ENCODE data around the gene NSMCE1. TPM values are rescaled to one million over a fixed set of nuclear protein-coding genes. Genes with fewer than 3 reads are reported as not detected.
"Not testable (repeated sequence)": the region's sequence is repeated elsewhere in the genome, so short reads cannot be mapped to it uniquely, and the experiment has no call there.

Gene NSMCE1
- total and polyA plus RNA-seq, 4 experiments from 2014 or later, result 66.6 to 202 (median 106) TPM

GRCh38 chr16:27214084-27214961 lies 54.2 kb downstream of the NSMCE1 start:
- Mint-ChIP-seq H3K36me3 (peaks cover 12 to 47% of the 10 kb centered on the region in 2 donors), H3K9me3 (peaks cover 0 to 1% (median 0%) of the 10 kb centered on the region in 8 donors), H3K4me1 (peaks cover 0 to 5% (median 2%) of the 10 kb centered on the region in 4 donors), H3K4me3 (no peak overlapping the region), H3K27ac (peak overlapping the region in 5 of 7 donors; percentile 19 to 70 (median 43)), H3K27me3 (no peaks in the 10 kb centered on the region)
- Histone ChIP-seq H3K4me1 (ENCODE audit: insufficient read depth, low read length) (no peaks in the 10 kb centered on the region), H3K27ac (ENCODE audit: low read depth, low read length) (no peak overlapping the region), H3K4me3 (ENCODE audit: low read length in 2 of 2) (no peak overlapping the region), H3K9me3 (ENCODE audit: control insufficient read depth in 1 of 2, low read length in 2 of 2) (no peaks in the 10 kb centered on the region), H3K27me3 (ENCODE audit: insufficient read depth, low read length) (no peaks in the 10 kb centered on the region), H3K36me3 (ENCODE audit: insufficient read depth, low read length) (peaks cover 26% of the 10 kb centered on the region)
- intact Hi-C loops (cut with micrococcal nuclease), result no loop called here
- ChIA-PET POLR2A (ENCODE audit: partially characterized antibody) (interaction anchor here (1.1 kb wide), 1 partner anchor 10 kb away, joined by 3 read pairs; no protein-coding TSS in a partner anchor), CTCF (ENCODE audit: partially characterized antibody) (no interaction called here)
- DNase-seq, result no peak

DNA sequence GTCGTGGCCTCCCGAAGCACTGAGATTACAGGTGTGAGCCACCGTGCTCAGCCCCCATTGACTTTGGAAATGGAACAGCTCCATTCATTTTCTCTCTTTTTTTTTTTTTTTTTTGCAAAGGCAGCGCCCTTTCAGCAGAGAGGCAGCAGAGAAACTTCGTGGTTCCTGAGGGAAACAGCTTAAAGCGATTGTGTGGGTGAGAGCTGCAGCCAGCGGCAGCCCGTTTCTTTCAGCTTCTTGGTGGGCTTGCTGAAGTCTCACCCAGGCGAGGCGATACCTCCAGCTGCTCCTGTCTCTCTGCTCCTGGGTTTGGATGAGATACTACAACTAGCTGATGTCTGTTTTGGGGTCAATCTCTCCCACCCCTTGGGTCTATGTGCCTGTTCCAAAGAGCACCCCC lies 57.5 kb downstream of the NSMCE1 start:
- peaks cover 0 to 5% (median 1%) of the 10 kb centered on the region in 4 donors for H3K4me1 Mint-ChIP-seq
- no peaks in the 10 kb centered on the region for H3K27me3 ChIP-seq (ENCODE audit: insufficient read depth, low read length)
- CTCF ChIA-PET (ENCODE audit: partially characterized antibody), result interaction anchor here (0.7 to 2.6 kb wide), 4 partner anchors 15 to 916 kb away, joined by 3 to 14 read pairs (median 4); no protein-coding TSS in a partner anchor
- no peak overlapping the region for H3K4me3 ChIP-seq (ENCODE audit: low read length in 2 of 2)
- H3K36me3 Mint-ChIP-seq, result peaks cover 15 to 37% of the 10 kb centered on the region in 2 donors
- intact Hi-C loops (cut with micrococcal nuclease), result no loop called here
- H3K27ac Mint-ChIP-seq, result no peak overlapping the region
- no peaks in the 10 kb centered on the region for H3K9me3 ChIP-seq (ENCODE audit: control insufficient read depth in 1 of 2, low read length in 2 of 2)
- no peak overlapping the region for H3K27ac ChIP-seq (ENCODE audit: low read depth, low read length)
- POLR2A ChIA-PET (ENCODE audit: partially characterized antibody), result no interaction called here
- H3K4me3 Mint-ChIP-seq, result no peak overlapping the region
- no peaks in the 10 kb centered on the region for H3K4me1 ChIP-seq (ENCODE audit: insufficient read depth, low read length)
- DNase-seq, result no peak
- H3K9me3 Mint-ChIP-seq, result peaks cover 0 to under 1% (median 0%) of the 10 kb centered on the region in 8 donors
- peaks cover 27% of the 10 kb centered on the region for H3K36me3 ChIP-seq (ENCODE audit: insufficient read depth, low read length)
- no peaks in the 10 kb centered on the region for H3K27me3 Mint-ChIP-seq

GRCh38 chr16:27210174-27210573 lies 58.4 kb downstream of the NSMCE1 start:
- peaks cover 15 to 30% of the 10 kb centered on the region in 2 donors for H3K36me3 Mint-ChIP-seq
- ChIA-PET CTCF (ENCODE audit: partially characterized antibody) (interaction anchor here (1.5 to 2.6 kb wide), 2 partner anchors 14 to 31 kb away, joined by 6 to 14 read pairs; no protein-coding TSS in a partner anchor), POLR2A (ENCODE audit: partially characterized antibody) (no interaction called here)
- no peak overlapping the region for H3K27ac ChIP-seq (ENCODE audit: low read depth, low read length)
- no peaks in the 10 kb centered on the region for H3K9me3 ChIP-seq (ENCODE audit: control insufficient read depth in 1 of 2, low read length in 2 of 2)
- H3K27me3 ChIP-seq (ENCODE audit: insufficient read depth, low read length), result no peaks in the 10 kb centered on the region
- no peaks in the 10 kb centered on the region for H3K27me3 Mint-ChIP-seq
- peaks cover 3% of the 10 kb centered on the region for H3K4me1 ChIP-seq (ENCODE audit: insufficient read depth, low read length)
- H3K9me3 Mint-ChIP-seq, result no peaks in the 10 kb centered on the region
- peaks cover 0 to 7% (median 1%) of the 10 kb centered on the region in 4 donors for H3K4me1 Mint-ChIP-seq
- no peak overlapping the region for H3K27ac Mint-ChIP-seq
- peaks cover 27% of the 10 kb centered on the region for H3K36me3 ChIP-seq (ENCODE audit: insufficient read depth, low read length)
- H3K4me3 ChIP-seq (ENCODE audit: low read length in 2 of 2), result no peak overlapping the region
- DNase-seq, result no peak
- no peak overlapping the region for H3K4me3 Mint-ChIP-seq
- intact Hi-C loops (cut with micrococcal nuclease), result no loop called here

DNA sequence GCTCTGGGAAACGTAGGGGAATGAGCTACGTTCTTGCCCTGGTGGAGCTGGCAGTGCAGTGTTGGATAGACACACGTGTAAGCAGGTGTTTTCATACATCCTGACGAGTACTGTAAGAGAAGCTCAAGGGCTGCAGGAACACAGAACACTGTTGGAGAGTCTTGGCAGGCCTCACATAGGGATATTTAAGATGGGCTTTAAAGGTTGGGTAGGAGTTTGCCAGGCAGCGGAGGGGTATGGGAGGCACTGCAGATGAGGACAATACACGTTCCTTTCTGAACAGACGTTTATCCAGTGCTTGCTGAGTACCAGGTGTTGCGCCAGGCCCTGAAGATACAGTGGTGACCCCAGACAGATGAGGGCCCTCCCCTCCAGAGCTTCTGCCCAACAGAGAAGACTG lies 59.0 kb downstream of the NSMCE1 start:
- CTCF ChIA-PET (ENCODE audit: partially characterized antibody), result interaction anchor here (1.5 to 2.6 kb wide), 2 partner anchors 10 to 30 kb away, joined by 5 to 14 read pairs; no protein-coding TSS in a partner anchor
- Mint-ChIP-seq H3K9me3 (no peaks in the 10 kb centered on the region), H3K4me3 (no peak overlapping the region), H3K4me1 (peaks cover 0 to 9% (median 2%) of the 10 kb centered on the region in 4 donors), H3K27me3 (no peaks in the 10 kb centered on the region), H3K27ac (no peak overlapping the region), H3K36me3 (peaks cover 15 to 26% of the 10 kb centered on the region in 2 donors)
- Histone ChIP-seq H3K4me3 (ENCODE audit: low read length in 2 of 2) (no peak overlapping the region), H3K4me1 (ENCODE audit: insufficient read depth, low read length) (peaks cover 9% of the 10 kb centered on the region), H3K36me3 (ENCODE audit: insufficient read depth, low read length) (peaks cover 23% of the 10 kb centered on the region), H3K27me3 (ENCODE audit: insufficient read depth, low read length) (no peaks in the 10 kb centered on the region), H3K9me3 (ENCODE audit: control insufficient read depth in 1 of 2, low read length in 2 of 2) (no peaks in the 10 kb centered on the region), H3K27ac (ENCODE audit: low read depth, low read length) (no peak overlapping the region)
- POLR2A ChIA-PET (ENCODE audit: partially characterized antibody), result interaction anchor here (1.5 kb wide), 1 partner anchor 10 kb away, joined by 4 read pairs; no protein-coding TSS in a partner anchor
- DNase-seq, result no peak
- intact Hi-C loops (cut with micrococcal nuclease), result no loop called here

DNA sequence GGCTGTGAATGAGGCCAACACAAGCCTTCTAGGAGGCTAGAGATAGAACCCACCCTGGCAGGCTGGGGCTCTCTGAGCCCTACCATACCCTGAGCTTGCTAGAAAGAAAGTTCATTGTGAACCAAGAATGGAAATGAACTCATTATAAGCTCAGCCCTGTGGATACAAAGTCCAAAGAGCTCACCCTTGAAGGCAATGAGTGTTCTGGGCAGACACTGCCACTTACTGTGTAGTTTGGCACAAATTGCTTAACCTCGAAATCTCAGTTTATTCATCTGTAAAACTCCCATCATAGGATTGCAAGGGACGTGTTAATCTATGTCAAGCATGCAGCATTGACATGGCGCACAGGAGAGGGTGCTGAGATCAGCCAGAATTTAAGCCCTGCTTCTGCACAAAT lies 59.8 kb downstream of the NSMCE1 start:
- no peak overlapping the region for H3K27ac ChIP-seq (ENCODE audit: low read depth, low read length)
- Mint-ChIP-seq H3K27ac (peak overlapping the region in 1 of 7 donors; percentile 29), H3K4me1 (peaks cover 4 to 17% (median 8%) of the 10 kb centered on the region in 4 donors), H3K9me3 (no peaks in the 10 kb centered on the region), H3K36me3 (peaks cover 12 to 20% of the 10 kb centered on the region in 2 donors), H3K4me3 (no peak overlapping the region), H3K27me3 (no peaks in the 10 kb centered on the region)
- DNase-seq, result no peak
- H3K4me3 ChIP-seq (ENCODE audit: low read length in 2 of 2), result no peak overlapping the region
- H3K27me3 ChIP-seq (ENCODE audit: insufficient read depth, low read length), result no peaks in the 10 kb centered on the region
- no peaks in the 10 kb centered on the region for H3K9me3 ChIP-seq (ENCODE audit: control insufficient read depth in 1 of 2, low read length in 2 of 2)
- ChIA-PET CTCF (ENCODE audit: partially characterized antibody) (interaction anchor here (0.8 to 2.6 kb wide), 4 partner anchors 9 to 30 kb away, joined by 3 to 14 read pairs (median 6); no protein-coding TSS in a partner anchor), POLR2A (ENCODE audit: partially characterized antibody) (interaction anchor here (1.1 to 1.5 kb wide), 2 partner anchors 9 to 22 kb away, joined by 3 to 4 read pairs; no protein-coding TSS in a partner anchor)
- intact Hi-C loops (cut with micrococcal nuclease), result no loop called here
- H3K36me3 ChIP-seq (ENCODE audit: insufficient read depth, low read length), result peaks cover 17% of the 10 kb centered on the region
- peaks cover 16% of the 10 kb centered on the region for H3K4me1 ChIP-seq (ENCODE audit: insufficient read depth, low read length)

DNA sequence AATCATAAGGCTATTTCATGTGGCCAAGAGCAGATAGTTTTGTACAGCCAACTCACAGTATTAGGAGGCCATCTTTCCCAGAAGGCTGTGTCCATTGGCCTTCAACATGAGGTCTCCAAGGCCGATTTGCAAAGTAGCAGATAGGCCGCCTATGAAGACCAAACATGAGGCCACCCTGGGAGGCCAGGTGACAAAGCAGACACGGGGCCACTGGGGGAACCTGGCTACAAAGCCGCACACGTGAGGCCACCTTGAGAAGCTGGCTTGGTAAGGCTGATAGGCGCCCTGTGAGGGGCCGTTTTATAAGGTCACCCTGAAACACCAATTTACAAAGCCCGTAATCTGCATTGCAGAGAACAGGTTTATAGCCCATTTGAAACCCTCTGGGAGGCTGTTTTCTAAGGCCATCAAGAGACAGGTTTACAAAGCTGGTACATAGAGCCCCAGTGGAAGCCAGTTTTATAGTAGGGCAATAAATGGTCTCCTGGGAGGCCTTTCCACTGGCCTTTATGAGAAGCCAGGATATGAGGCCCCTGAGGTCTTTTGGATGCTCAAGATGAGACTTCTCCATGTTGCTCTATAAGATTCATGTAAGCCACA lies 60.4 kb downstream of the NSMCE1 start:
- H3K36me3 ChIP-seq (ENCODE audit: insufficient read depth, low read length), result peaks cover 17% of the 10 kb centered on the region
- Mint-ChIP-seq H3K27ac (no peak overlapping the region), H3K4me1 (peaks cover 8 to 23% (median 13%) of the 10 kb centered on the region in 4 donors), H3K27me3 (no peaks in the 10 kb centered on the region), H3K4me3 (no peak overlapping the region), H3K36me3 (peaks cover 7 to 24% of the 10 kb centered on the region in 2 donors), H3K9me3 (no peaks in the 10 kb centered on the region)
- H3K4me1 ChIP-seq (ENCODE audit: insufficient read depth, low read length), result peaks cover 16% of the 10 kb centered on the region
- H3K27ac ChIP-seq (ENCODE audit: low read depth, low read length), result no peak overlapping the region
- no peaks in the 10 kb centered on the region for H3K9me3 ChIP-seq (ENCODE audit: control insufficient read depth in 1 of 2, low read length in 2 of 2)
- CTCF ChIA-PET (ENCODE audit: partially characterized antibody), result interaction anchor here (1.5 to 1.7 kb wide), 2 partner anchors 9 to 29 kb away, joined by 5 to 7 read pairs; no protein-coding TSS in a partner anchor
- H3K4me3 ChIP-seq (ENCODE audit: low read length in 2 of 2), result no peak overlapping the region
- intact Hi-C loops (cut with micrococcal nuclease), result no loop called here
- H3K27me3 ChIP-seq (ENCODE audit: insufficient read depth, low read length), result no peaks in the 10 kb centered on the region
- POLR2A ChIA-PET (ENCODE audit: partially characterized antibody), result interaction anchor here (1.1 to 1.5 kb wide), 2 partner anchors 8 to 22 kb away, joined by 3 to 4 read pairs; no protein-coding TSS in a partner anchor
- no peak for DNase-seq

- intact Hi-C loops (cut with micrococcal nuclease); POLR2A ChIA-PET (ENCODE audit: partially characterized antibody); H3K9me3 Mint-ChIP-seq; H3K27me3 ChIP-seq (ENCODE audit: insufficient read depth, low read length); H3K27me3 Mint-ChIP-seq; H3K9me3 ChIP-seq (ENCODE audit: control insufficient read depth in 1 of 2, low read length in 2 of 2); H3K4me3 ChIP-seq (ENCODE audit: low read length in 2 of 2); H3K27ac ChIP-seq (ENCODE audit: low read depth, low read length); DNase-seq; H3K4me3 Mint-ChIP-seq: not testable (repeated sequence)
- Histone ChIP-seq H3K4me1 (ENCODE audit: insufficient read depth, low read length) (peaks cover 27% of the 10 kb centered on the region), H3K36me3 (ENCODE audit: insufficient read depth, low read length) (peaks cover 13% of the 10 kb centered on the region)
- Mint-ChIP-seq H3K4me1 (peaks cover 14 to 29% (median 20%) of the 10 kb centered on the region in 4 donors), H3K36me3 (peaks cover 3 to 20% of the 10 kb centered on the region in 2 donors), H3K27ac (peak overlapping the region in 1 of 7 donors; percentile 54)
- CTCF ChIA-PET (ENCODE audit: partially characterized antibody), result interaction anchor here (1.7 to 4.5 kb wide), 2 partner anchors 23 to 28 kb away, joined by 7 to 16 read pairs; no protein-coding TSS in a partner anchor
Observed at GRCh38 chr16:27207121-27207520, 61.5 kb downstream of the NSMCE1 start.

All from CD4-positive, alpha-beta memory T cell (primary cell).